Endothelial cell of umbilical vein (primary cell): Measurements from ENCODE around the gene AVL9. TPM values are rescaled to one million over a fixed set of nuclear protein-coding genes. Genes with fewer than 3 reads are reported as not detected.

Source experiments
- BruUV-seq: library from RNA; stranded (reverse); fragments of 400-500 nt; replicated peaks from 2 replicates; lab custom pipeline; 2021; lab: Mats Ljungman, UMichigan
- CTCF ChIA-PET: fragments of 300-600, 350-600 bp; sonication (Branson Sonifier 250); formaldehyde crosslinking; loops from one replicate; lab custom pipeline; 2021; ENCODE audit warnings: antibody characterized with exemption, inconsistent platforms; lab: Charles Lee
- POLR2A ChIA-PET: fragments of 300-600, 350-600 bp; sonication (Branson Sonifier 250); formaldehyde crosslinking; loops from one replicate; lab custom pipeline; 2021; ENCODE audit warnings: antibody characterized with exemption, inconsistent platforms; lab: Charles Lee
- DNase-seq: peaks from one replicate; pipeline ENCODE4 v3.0.0-alpha.2; 2011; ENCODE audit warnings: low read depth, low spot score
- FAIRE-seq: peaks from 2 replicates; lab custom pipeline; 2011; peaks lifted over from hg19 to GRCh38; lab: Jason Lieb, UNC
- H2AFZ ChIP-seq: 2 replicates; pipeline ENCODE4 v1.6.0; 2012; ENCODE audit warnings: low read depth, low read length, control low read depth, inconsistent platforms
- H3K27ac ChIP-seq: 2 replicates; pipeline ENCODE4 v1.5.1; 2011; ENCODE audit warnings: low read depth, mild to moderate bottlenecking, control low read depth, low read length, moderate library complexity; ENCODE audit not compliant: insufficient read depth
- H3K27me3 ChIP-seq, 2 experiments: 2 replicates each; pipeline versions ENCODE4 v1.6.0 to v1.6.1; 2011; ENCODE audit warnings: low read length in 2 of 2, mixed read lengths in 1 of 2; ENCODE audit not compliant: control insufficient read depth in 2 of 2, insufficient read depth in 2 of 2
- H3K36me3 ChIP-seq, 2 experiments: 2 replicates in 1 of 2; 3 replicates in 1 of 2; pipeline ENCODE4 v1.5.1; 2011; ENCODE audit warnings: low read length in 2 of 2, mild to moderate bottlenecking in 1 of 2, moderate library complexity in 1 of 2; ENCODE audit not compliant: control insufficient read depth in 2 of 2, insufficient read depth in 2 of 2; ENCODE audit errors: extremely low read depth in 1 of 2
- H3K4me1 ChIP-seq: 3 replicates; pipeline ENCODE4 v1.5.1; 2011; ENCODE audit warnings: mild to moderate bottlenecking, low read length; ENCODE audit not compliant: control insufficient read depth, insufficient read depth; ENCODE audit errors: extremely low read depth
- H3K4me2 ChIP-seq: 2 replicates; pipeline ENCODE4 v1.6.1; 2011; ENCODE audit warnings: low read length, control low read depth, mixed read lengths; ENCODE audit not compliant: insufficient read depth
- H3K4me3 ChIP-seq, 3 experiments: fragments of 200-600 bp in 1 of 3; sonication (generic), shearing (Covaris generic) in 1 of 3; replicated peaks in 1 of 3; 2 replicates each; pipeline ENCODE4 v1.5.1; 2011 to 2016; ENCODE audit warnings: control low read depth in 3 of 3, low read length in 3 of 3, mild to moderate bottlenecking in 2 of 3, inconsistent platforms in 1 of 3, low read depth in 1 of 3, moderate library complexity in 1 of 3; ENCODE audit not compliant: insufficient read depth in 1 of 3
- H3K79me2 ChIP-seq: 2 replicates; pipeline ENCODE4 v1.6.0; 2012; ENCODE audit warnings: low read length, inconsistent platforms; ENCODE audit not compliant: control insufficient read depth, insufficient read depth
- H3K9ac ChIP-seq: replicated peaks from 2 replicates; pipeline ENCODE3; 2011; ENCODE audit warnings: low read length, control low read depth; ENCODE audit not compliant: insufficient read depth; ENCODE audit errors: extremely low read depth
- H3K9me1 ChIP-seq: replicated peaks from 3 replicates; pipeline ENCODE4 v1.6.0; 2011; ENCODE audit warnings: mild to moderate bottlenecking, low read length; ENCODE audit not compliant: control insufficient read depth, insufficient read depth; ENCODE audit errors: extremely low read depth
- H3K9me3 ChIP-seq: replicated peaks from 2 replicates; pipeline ENCODE4 v1.5.1; 2012; ENCODE audit warnings: low read length, inconsistent platforms; ENCODE audit not compliant: control insufficient read depth, insufficient read depth
- H4K20me1 ChIP-seq: replicated peaks from 2 replicates; pipeline ENCODE3; 2011; ENCODE audit warnings: mild to moderate bottlenecking, low read length; ENCODE audit not compliant: control insufficient read depth, insufficient read depth; ENCODE audit errors: extremely low read depth
- EZH2 ChIP-seq: IDR thresholded peaks from 2 replicates; pipeline ENCODE4 v1.6.1; 2012; ENCODE audit warnings: borderline replicate concordance, low read depth, mild to moderate bottlenecking, moderate library complexity, low read length, inconsistent platforms; ENCODE audit not compliant: severe bottlenecking
- FOS ChIP-seq: IDR thresholded peaks from 2 replicates; pipeline ENCODE4 v1.6.1; 2011; ENCODE audit warnings: mild to moderate bottlenecking, low read length, moderate library complexity, borderline replicate concordance; ENCODE audit not compliant: insufficient read depth
- JUN ChIP-seq: IDR thresholded peaks from 2 replicates; pipeline ENCODE4 v1.6.1; 2011; ENCODE audit warnings: borderline replicate concordance, low read depth; ENCODE audit not compliant: insufficient read length, insufficient read depth
- MYC ChIP-seq: IDR thresholded peaks from one replicate; pipeline ENCODE4 v1.6.1; 2011; ENCODE audit warnings: mild to moderate bottlenecking, low read depth, low read length
- POLR2A ChIP-seq: IDR thresholded peaks from 2 replicates; pipeline ENCODE4 v1.6.1; 2012; ENCODE audit warnings: low read depth, mild to moderate bottlenecking, control low read depth, low read length
- dilution Hi-C: fragments of 300-500 bp; cut with MboI; formaldehyde crosslinking; loops from one replicate; pipeline ENCODE4 v1.15.0; 2019; ENCODE audit warnings: low sequenced_read_pairs; ENCODE audit not compliant: extremely low pct_ligation_motif_present
- intact Hi-C: fragments of 100-400 bp; cut with micrococcal nuclease; formaldehyde crosslinking; loops from one replicate; pipeline ENCODE4 v1.10.0; 2022
- polyA plus RNA-seq, 4 experiments: library from polyadenylated mRNA; depleted of rRNA in 3 of 4; stranded (reverse) in 3 of 4; unstranded in 1 of 4; fragments of >200 nt; gene quantifications; 2 replicates each; pipeline versions ENCODE4 v1.2.1 to v1.2.3, GENCODE V29; 2011 to 2012; ENCODE audit warnings: missing spikeins in 1 of 4
- total RNA-seq: library from RNA; stranded (reverse); gene quantifications from 2 replicates; pipeline ENCODE4 v1.2.3, GENCODE V29; 2021
- TF ChIP-seq, protein P1 (sequence below): IDR thresholded peaks from 2 replicates; pipeline ENCODE4 v1.6.1; 2011; ENCODE audit not compliant: insufficient read depth, insufficient read length

Gene AVL9
- total and polyA plus RNA-seq, 2 donors (not counting 3 experiments of a cell fraction or from before 2014, with no cell fraction given): 12.7 to 42.5 TPM

DNA sequence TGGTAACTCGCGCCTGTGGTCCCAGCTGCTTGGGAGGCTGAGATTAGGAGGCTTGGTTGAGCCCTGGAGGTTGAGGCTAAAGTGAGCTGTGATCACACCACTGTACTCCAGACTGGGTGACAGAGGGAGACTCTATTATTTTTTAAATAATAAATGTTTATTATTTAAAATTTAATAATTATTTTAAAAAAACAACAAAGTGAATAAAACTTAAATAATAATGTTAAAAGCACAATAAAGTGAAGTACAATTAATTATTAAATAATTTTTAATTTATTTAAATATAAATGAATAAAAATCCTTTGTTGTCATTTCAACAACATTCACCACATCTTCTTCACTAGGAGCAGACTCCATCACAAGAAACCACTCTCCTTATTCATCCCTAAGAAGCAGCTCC is 64.8 kb downstream of the AVL9 start:
- Histone ChIP-seq H3K27me3 (no peaks in the 10 kb centered on the region), H3K27ac (no peak overlapping the region), H3K9me3 (no peaks in the 10 kb centered on the region), H2AFZ (no peak overlapping the region), H4K20me1 (no peaks in the 10 kb centered on the region), H3K36me3 (peaks cover 6 to 16% of the 10 kb centered on the region in 2 experiments), H3K4me1 (peaks cover 6% of the 10 kb centered on the region), H3K4me2 (no peak overlapping the region), H3K9me1 (no peaks in the 10 kb centered on the region), H3K9ac (no peak overlapping the region), H3K79me2 (no peaks in the 10 kb centered on the region), H3K4me3 (no peak overlapping the region)
- no TSS peak for BruUV-seq
- POLR2A ChIA-PET: no interaction called here
- no peak for FAIRE-seq
- CTCF ChIA-PET: no interaction called here
- intact Hi-C loops (loop anchor here (2.0 kb wide), 1 partner anchor 63 kb away; no protein-coding TSS in a partner anchor), dilution Hi-C loops (no loop called here)
- DNase-seq: no peak
- TF ChIP-seq, protein P1, sequence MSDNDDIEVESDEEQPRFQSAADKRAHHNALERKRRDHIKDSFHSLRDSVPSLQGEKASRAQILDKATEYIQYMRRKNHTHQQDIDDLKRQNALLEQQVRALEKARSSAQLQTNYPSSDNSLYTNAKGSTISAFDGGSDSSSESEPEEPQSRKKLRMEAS: no peak
- TF ChIP-seq JUN: no peak
- TF ChIP-seq FOS: no peak
- no peak for TF ChIP-seq POLR2A
- TF ChIP-seq EZH2: no peak
- no peak for TF ChIP-seq MYC

DNA sequence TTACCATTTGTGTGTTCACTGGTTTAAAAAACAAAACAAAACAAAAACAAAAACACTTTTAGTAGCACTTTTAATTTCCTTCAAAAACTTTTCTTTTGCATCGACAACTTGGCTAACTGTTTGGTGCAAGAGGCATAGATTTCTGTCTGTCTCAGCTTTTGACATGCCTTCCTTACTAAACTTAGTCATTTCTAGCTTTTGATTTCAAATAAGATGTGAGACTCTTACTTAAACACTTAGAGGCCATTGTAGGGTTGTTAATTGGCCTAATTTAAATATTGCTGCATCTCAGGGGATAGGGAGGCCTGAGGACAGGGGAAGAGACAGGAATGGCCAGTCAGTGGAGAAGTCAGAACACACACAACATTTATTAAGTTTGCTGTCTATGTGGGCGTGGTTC is 66.3 kb downstream of the AVL9 start:
- no peaks in the 10 kb centered on the region for H3K27me3 ChIP-seq
- intact Hi-C loops: loop anchor here (2.0 kb wide), 1 partner anchor 61 kb away; no protein-coding TSS in a partner anchor
- BruUV-seq: no TSS peak
- H3K4me3 ChIP-seq: no peak overlapping the region
- FAIRE-seq (no peak), DNase-seq (no peak)
- H3K9ac ChIP-seq: no peak overlapping the region
- no peak overlapping the region for H3K27ac ChIP-seq
- H3K36me3 ChIP-seq: peaks cover 5 to 12% of the 10 kb centered on the region in 2 experiments
- dilution Hi-C loops: no loop called here
- no peaks in the 10 kb centered on the region for H3K9me3 ChIP-seq
- no peaks in the 10 kb centered on the region for H3K9me1 ChIP-seq
- no peak for TF ChIP-seq MYC
- no peak for TF ChIP-seq EZH2
- TF ChIP-seq FOS: no peak
- ChIA-PET POLR2A (no interaction called here), CTCF (interaction anchor here (0.5 kb wide), 1 partner anchor 101 kb away, joined by 3 read pairs; no protein-coding TSS in a partner anchor)
- H4K20me1 ChIP-seq: no peaks in the 10 kb centered on the region
- H3K79me2 ChIP-seq: no peaks in the 10 kb centered on the region
- peaks cover 6% of the 10 kb centered on the region for H3K4me1 ChIP-seq
- H2AFZ ChIP-seq: no peak overlapping the region
- no peak overlapping the region for H3K4me2 ChIP-seq
